GM23338 (cell line): ENCODE measurements around the gene SYCP3. TPM values are rescaled to one million over a fixed set of nuclear protein-coding genes. Genes with fewer than 3 reads are reported as not detected.

ENCODE experiments used
- ATAC-seq: fragments of 200-7000 bp; cut with Tn5 transposase; 3 replicates; pipeline ENCODE4 v1.9.1; 2020
- DNase-seq: peaks from one replicate; pipeline ENCODE4 v3.0.0-alpha.2; 2015; ENCODE audit warnings: low spot score
- H2AFZ ChIP-seq: fragments of 200-600 bp; sonication (generic); 2 replicates; pipeline ENCODE4 v1.8.0; 2016; ENCODE audit warnings: antibody characterized with exemption, mild to moderate bottlenecking, moderate library complexity
- H3F3A ChIP-seq: fragments of 200-600 bp; sonication (generic); replicated peaks from 2 replicates; pipeline ENCODE4 v1.8.0; 2017; ENCODE audit warnings: antibody characterized with exemption, mixed run types, low read depth
- H3K27ac ChIP-seq: fragments of 200-600 bp; sonication (generic); 2 replicates; pipeline ENCODE4 v1.6.1; 2016; ENCODE audit warnings: low read depth
- H3K27me3 ChIP-seq: fragments of 200-600 bp; sonication (generic); 2 replicates; pipeline ENCODE4 v1.8.0; 2016; ENCODE audit warnings: mild to moderate bottlenecking, mixed run types, moderate library complexity; ENCODE audit not compliant: insufficient read depth
- H3K36me3 ChIP-seq: fragments of 200-600 bp; sonication (generic); 2 replicates; pipeline ENCODE4 v1.8.0; 2016; ENCODE audit warnings: mild to moderate bottlenecking; ENCODE audit not compliant: insufficient read depth
- H3K4me1 ChIP-seq: fragments of 200-600 bp; sonication (generic); 2 replicates; pipeline ENCODE4 v1.8.0; 2016; ENCODE audit warnings: mild to moderate bottlenecking, moderate library complexity; ENCODE audit not compliant: insufficient read depth
- H3K4me2 ChIP-seq: fragments of 200-600 bp; sonication (generic); 2 replicates; pipeline ENCODE4 v1.7.1; 2017; ENCODE audit warnings: mixed run types
- H3K4me3 ChIP-seq: fragments of 200-600 bp; sonication (generic); 2 replicates; pipeline ENCODE4 v1.6.1; 2016; ENCODE audit warnings: mixed run types
- H3K79me2 ChIP-seq: fragments of 200-600 bp; sonication (generic); replicated peaks from 2 replicates; pipeline ENCODE4 v1.8.0; 2017; ENCODE audit warnings: mild to moderate bottlenecking; ENCODE audit not compliant: insufficient read depth
- H3K9me2 ChIP-seq: fragments of 200-600 bp; sonication (generic); 2 replicates; pipeline ENCODE4 v1.8.0; 2017; ENCODE audit not compliant: insufficient read depth
- H4K20me1 ChIP-seq: fragments of 200-600 bp; sonication (generic); replicated peaks from 2 replicates; pipeline ENCODE4 v1.8.0; 2017; ENCODE audit warnings: mild to moderate bottlenecking; ENCODE audit not compliant: insufficient read depth
- H3K27ac Mint-ChIP-seq: 2 replicates; pipeline ENCODE4 v1.8.0; 2020; ENCODE audit warnings: inconsistent platforms, mild to moderate bottlenecking, moderate library complexity, mixed read lengths
- H3K27me3 Mint-ChIP-seq: 3 replicates; pipeline ENCODE4 v1.8.0; 2022; ENCODE audit warnings: low read depth, mild to moderate bottlenecking, moderate library complexity, mixed read lengths, inconsistent platforms; ENCODE audit not compliant: insufficient read depth, poor library complexity
- H3K36me3 Mint-ChIP-seq: 3 replicates; pipeline ENCODE4 v1.8.0; 2021; ENCODE audit warnings: low read depth, mild to moderate bottlenecking, inconsistent platforms, moderate library complexity, mixed read lengths
- H3K4me1 Mint-ChIP-seq: 3 replicates; pipeline ENCODE4 v1.8.0; 2020; ENCODE audit warnings: mild to moderate bottlenecking, inconsistent platforms, mixed read lengths
- H3K4me3 Mint-ChIP-seq: 3 replicates; pipeline ENCODE4 v1.8.0; 2021; ENCODE audit warnings: moderate library complexity, mild to moderate bottlenecking, inconsistent platforms, mixed read lengths
- H3K9me3 Mint-ChIP-seq: 3 replicates; pipeline ENCODE4 v1.8.0; 2020; ENCODE audit warnings: moderate library complexity, mild to moderate bottlenecking, inconsistent platforms, mixed read lengths
- CREB1 ChIP-seq: fragments of 250-450 bp; sonication (Bioruptor Pico); IDR thresholded peaks from 2 replicates; pipeline ENCODE4 v1.5.0; 2020; ENCODE audit warnings: low read depth, mild to moderate bottlenecking, moderate library complexity
- CTCF ChIP-seq, 2 experiments: fragments of 200-600 bp in 1 of 2; sonication (generic) in 1 of 2; conservative IDR thresholded peaks; 2 replicates each; pipeline versions ENCODE4 v1.5.1 to v1.6.1; 2016 to 2017; ENCODE audit warnings: antibody characterized with exemption in 2 of 2, low read depth in 2 of 2, mild to moderate bottlenecking in 2 of 2, moderate library complexity in 1 of 2
- ETS1 ChIP-seq: IDR thresholded peaks from 2 replicates; pipeline ENCODE4 v1.6.1; 2016; ENCODE audit warnings: antibody characterized with exemption
- EZH2 ChIP-seq: fragments of 200-600 bp; sonication (generic); IDR thresholded peaks from one replicate; pipeline ENCODE4 v1.8.0; 2017; ENCODE audit warnings: antibody characterized with exemption, mild to moderate bottlenecking, low read depth; ENCODE audit not compliant: unreplicated experiment
- EZH2phosphoT487 ChIP-seq: fragments of 200-600 bp; sonication (generic); IDR thresholded peaks from one replicate; pipeline ENCODE4 v1.8.1; 2018; ENCODE audit warnings: antibody characterized with exemption; ENCODE audit not compliant: unreplicated experiment
- JUNB ChIP-seq: IDR thresholded peaks from one replicate; pipeline ENCODE4 v1.6.1; 2016; ENCODE audit warnings: antibody characterized with exemption; ENCODE audit not compliant: unreplicated experiment
- NANOG ChIP-seq: IDR thresholded peaks from 2 replicates; pipeline ENCODE4 v1.6.1; 2016; ENCODE audit warnings: antibody characterized with exemption, borderline replicate concordance
- POLR2AphosphoS5 ChIP-seq: IDR thresholded peaks from 2 replicates; pipeline ENCODE4 v1.6.1; 2016; ENCODE audit warnings: antibody characterized with exemption, low read depth
- REST ChIP-seq: IDR thresholded peaks from one replicate; pipeline ENCODE4 v1.6.1; 2018; ENCODE audit warnings: antibody characterized with exemption; ENCODE audit not compliant: unreplicated experiment
- STAT1 ChIP-seq: IDR thresholded peaks from one replicate; pipeline ENCODE4 v1.6.1; 2016; ENCODE audit warnings: antibody characterized with exemption; ENCODE audit not compliant: unreplicated experiment
- ZNF114 ChIP-seq: fragments of 250-450 bp; sonication (Bioruptor Pico); IDR thresholded peaks from 2 replicates; pipeline ENCODE4 v1.5.0; 2020; ENCODE audit warnings: mild to moderate bottlenecking, moderate library complexity
- ZNF331 ChIP-seq: fragments of 250-450 bp; sonication (Bioruptor Pico); IDR thresholded peaks from 2 replicates; pipeline ENCODE4 v1.5.0; 2020; ENCODE audit warnings: low read depth, mild to moderate bottlenecking, moderate library complexity
- ZNF462 ChIP-seq: fragments of 250-450 bp; sonication (Bioruptor Pico); IDR thresholded peaks from 2 replicates; pipeline ENCODE4 v1.5.0; 2020; ENCODE audit warnings: mild to moderate bottlenecking, moderate library complexity
- polyA plus RNA-seq: library from polyadenylated mRNA; unstranded; fragments of >200 nt; fragmentation: Nextera tagmentation; extraction: Ambion mirVana; gene quantifications from 2 replicates; pipeline ENCODE4 v1.2.1, GENCODE V29; 2016
- total RNA-seq: library from RNA; depleted of rRNA; stranded (reverse); fragments of >200 nt; shearing (Covaris generic); gene quantifications from 2 replicates; pipeline ENCODE4 v1.2.3, GENCODE V29; 2014

SYCP3 gene
- total and polyA plus RNA-seq, 2 experiments from 2014 or later = 0.07 to 1.5 TPM

- H3K27me3 ChIP-seq = no peaks in the 10 kb centered on the region
- no peaks in the 10 kb centered on the region; the same call in 1 of the 2 replicates for H3K36me3 ChIP-seq
- H3K4me1 Mint-ChIP-seq = peaks cover 4% of the 10 kb centered on the region; the same call in 2 of the 3 replicates
- H3K27me3 Mint-ChIP-seq = no peaks in the 10 kb centered on the region
- no peaks in the 10 kb centered on the region for H3K9me3 Mint-ChIP-seq
- H3K27ac ChIP-seq = no peak overlapping the region
- peaks cover 6% of the 10 kb centered on the region; the same call in 1 of the 2 replicates for H3K79me2 ChIP-seq
- no peak overlapping the region for H3K4me3 Mint-ChIP-seq
- no peak overlapping the region for H2AFZ ChIP-seq
- H4K20me1 ChIP-seq = no peaks in the 10 kb centered on the region
- no peak for DNase-seq
- H3F3A ChIP-seq = no peaks in the 10 kb centered on the region
- no peak for TF ChIP-seq POLR2AphosphoS5
- TF ChIP-seq CREB1 (CRISPR knock-in tag) = no peak
- TF ChIP-seq STAT1 = no peak
- TF ChIP-seq EZH2 = no peak
- no peak for TF ChIP-seq ZNF114 (CRISPR knock-in tag)
- TF ChIP-seq EZH2phosphoT487 = no peak
- TF ChIP-seq NANOG = no peak
- TF ChIP-seq JUNB = no peak
- TF ChIP-seq REST = no peak
- TF ChIP-seq ETS1 = no peak
- no peak for TF ChIP-seq ZNF331 (CRISPR knock-in tag)
- TF ChIP-seq CTCF (conservative IDR thresholded peaks at IDR 0.05; ENCODE audit: low read depth in 2 of 2) = no peak
- TF ChIP-seq ZNF462 (CRISPR knock-in tag) = no peak
- H3K36me3 Mint-ChIP-seq = no peaks in the 10 kb centered on the region
- no peak for ATAC-seq
- no peak overlapping the region for H3K4me3 ChIP-seq
- no peak overlapping the region for H3K4me2 ChIP-seq
- no peaks in the 10 kb centered on the region; the same call in none of the 2 replicates for H3K4me1 ChIP-seq
- H3K9me2 ChIP-seq = no peaks in the 10 kb centered on the region
- no peak overlapping the region for H3K27ac Mint-ChIP-seq
Observed at GRCh38 chr12:101719566-101719965, 19.7 kb downstream of the SYCP3 start.
